Hematopoietic multipotent progenitor cell treated with erythropoietin and hydrocortisone succinate and interleukin-3 and kit ligand, for 6 days (in vitro differentiated cells): ENCODE results near the gene KLHDC8A.
"Not testable (repeated sequence)": the region's sequence is repeated elsewhere in the genome, so short reads cannot be mapped to it uniquely, and the experiment has no call there.

Source experiments
- DNase-seq: peaks from one replicate; pipeline ENCODE4 v3.0.0-alpha.2; 2015

KLHDC8A gene

DNA sequence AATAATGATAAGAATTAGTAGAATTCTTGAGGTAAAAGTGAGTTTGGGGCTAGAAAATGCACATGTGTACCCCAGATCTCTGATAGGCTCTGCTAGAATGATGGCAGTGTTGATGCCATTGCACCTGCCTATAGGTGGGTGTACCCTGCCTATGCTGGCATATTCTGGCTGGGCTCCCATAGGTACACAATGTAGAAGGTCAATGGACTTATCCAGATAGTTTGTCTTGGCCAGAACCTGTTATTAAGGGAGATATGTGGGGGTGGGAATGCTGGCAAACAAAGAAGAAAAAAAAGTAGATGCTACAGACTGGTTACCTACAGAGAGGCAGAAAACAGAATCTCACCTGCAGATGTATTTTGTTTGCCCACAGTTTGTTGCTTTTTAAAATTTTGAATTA is 14.1 kb upstream of the KLHDC8A start:
- DNase-seq, result no peak

DNA sequence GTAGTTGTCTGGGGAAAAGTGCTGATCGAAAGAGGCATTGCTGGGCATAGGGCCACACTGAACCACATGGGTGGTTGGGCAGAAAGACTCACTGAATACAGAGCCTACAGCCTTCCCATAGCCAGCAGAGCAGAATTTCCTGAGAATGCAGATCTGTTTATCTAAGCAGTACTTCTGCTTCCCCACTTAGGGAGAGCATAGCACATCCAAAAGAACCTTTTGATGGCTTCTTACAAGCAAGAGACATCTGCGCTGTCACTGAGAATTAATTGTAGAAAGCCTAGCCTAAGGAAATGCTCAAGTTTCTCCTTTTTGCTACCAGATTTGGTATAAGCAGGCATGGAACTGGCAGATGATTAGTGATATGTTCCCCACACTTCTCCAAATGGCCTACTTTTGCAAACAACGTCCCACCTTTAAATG is 13.0 kb upstream of the KLHDC8A start:
- DNase-seq, result no peak

DNA sequence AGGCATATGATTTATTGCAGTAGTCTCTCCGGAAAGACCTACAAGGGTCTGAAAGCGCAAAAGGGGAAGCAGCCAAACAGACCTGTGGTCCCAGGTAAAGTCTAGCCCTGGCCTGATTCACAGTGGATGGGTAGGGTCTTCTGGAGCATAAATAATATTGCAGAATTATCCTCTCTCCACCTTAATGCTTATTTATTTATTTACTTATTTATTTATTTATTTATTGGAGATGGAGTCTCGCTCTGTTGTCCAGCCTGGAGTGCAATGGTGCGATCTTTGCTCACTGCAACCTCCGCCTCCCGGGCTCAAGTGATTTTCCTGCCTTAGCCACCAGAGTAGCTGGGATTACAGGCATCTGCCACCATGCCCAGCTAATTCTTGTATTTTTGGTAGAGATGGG is 11.8 kb upstream of the KLHDC8A start:
- no peak for DNase-seq

DNA sequence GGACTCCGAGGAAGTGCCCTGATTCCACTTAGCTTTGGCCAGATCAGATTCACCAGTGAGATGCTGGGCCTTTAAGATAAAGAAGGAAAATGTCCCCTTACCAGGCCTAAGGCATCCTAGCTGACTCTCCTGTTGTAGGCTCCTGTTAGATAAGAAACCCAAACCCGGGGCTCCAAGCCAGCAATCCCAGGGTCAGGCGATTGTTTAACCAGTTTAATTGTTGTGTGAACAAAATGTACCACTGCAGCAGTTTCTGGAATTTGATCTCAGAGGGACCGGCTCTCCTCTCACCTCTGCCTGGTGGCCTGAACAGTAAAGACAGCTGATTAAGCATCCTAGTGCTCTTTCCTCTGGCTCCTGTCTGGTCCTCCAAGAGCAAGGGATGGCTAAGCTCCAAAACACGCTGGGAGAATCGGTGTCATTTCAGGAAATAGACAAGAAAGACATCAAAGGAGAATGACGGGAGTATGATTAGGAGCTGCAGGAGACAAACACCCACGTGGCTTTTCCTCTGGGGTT is 9.3 kb upstream of the KLHDC8A start:
- peak; percentile 18 for DNase-seq

DNA sequence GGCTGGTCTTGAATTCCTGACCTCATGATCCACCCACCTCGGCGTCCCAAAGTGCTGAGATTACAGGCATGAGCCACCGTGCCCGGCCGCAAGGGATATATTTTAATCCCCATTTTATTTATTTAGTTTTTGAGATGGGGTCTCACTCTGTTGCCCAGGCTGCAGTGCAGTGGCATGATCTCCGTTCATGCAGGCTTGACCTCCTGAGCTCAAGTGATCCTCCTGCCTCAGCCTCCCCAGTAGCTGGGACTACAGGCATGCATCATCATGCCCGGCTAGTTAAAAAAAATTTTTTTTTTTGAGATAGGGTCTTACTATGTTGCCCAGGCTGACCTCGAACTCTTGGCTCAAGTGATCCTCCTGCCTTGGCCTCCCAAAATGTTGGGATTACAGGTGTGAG is 8.4 kb upstream of the KLHDC8A start:
- DNase-seq, result not testable (repeated sequence)

DNA sequence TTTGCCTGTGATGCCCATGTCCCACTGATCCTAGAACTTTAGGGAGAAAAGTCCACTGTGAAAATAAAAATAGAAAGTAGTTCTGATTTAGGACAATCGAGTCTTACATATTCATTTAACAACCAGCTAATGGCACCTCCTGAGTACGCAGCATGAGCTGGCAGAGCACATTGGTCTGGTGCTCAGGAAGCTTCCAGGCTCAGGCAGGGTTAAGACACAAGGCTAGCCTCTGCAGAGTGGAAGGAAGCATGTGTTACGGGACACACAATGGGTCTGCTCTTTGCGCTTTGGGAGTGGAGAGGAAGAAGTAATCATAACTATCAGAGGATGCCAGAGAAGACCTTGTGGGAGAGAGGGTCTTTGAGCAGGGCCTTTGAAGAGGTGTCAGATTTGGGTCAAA is 4.2 kb upstream of the KLHDC8A start:
- no peak for DNase-seq

DNA sequence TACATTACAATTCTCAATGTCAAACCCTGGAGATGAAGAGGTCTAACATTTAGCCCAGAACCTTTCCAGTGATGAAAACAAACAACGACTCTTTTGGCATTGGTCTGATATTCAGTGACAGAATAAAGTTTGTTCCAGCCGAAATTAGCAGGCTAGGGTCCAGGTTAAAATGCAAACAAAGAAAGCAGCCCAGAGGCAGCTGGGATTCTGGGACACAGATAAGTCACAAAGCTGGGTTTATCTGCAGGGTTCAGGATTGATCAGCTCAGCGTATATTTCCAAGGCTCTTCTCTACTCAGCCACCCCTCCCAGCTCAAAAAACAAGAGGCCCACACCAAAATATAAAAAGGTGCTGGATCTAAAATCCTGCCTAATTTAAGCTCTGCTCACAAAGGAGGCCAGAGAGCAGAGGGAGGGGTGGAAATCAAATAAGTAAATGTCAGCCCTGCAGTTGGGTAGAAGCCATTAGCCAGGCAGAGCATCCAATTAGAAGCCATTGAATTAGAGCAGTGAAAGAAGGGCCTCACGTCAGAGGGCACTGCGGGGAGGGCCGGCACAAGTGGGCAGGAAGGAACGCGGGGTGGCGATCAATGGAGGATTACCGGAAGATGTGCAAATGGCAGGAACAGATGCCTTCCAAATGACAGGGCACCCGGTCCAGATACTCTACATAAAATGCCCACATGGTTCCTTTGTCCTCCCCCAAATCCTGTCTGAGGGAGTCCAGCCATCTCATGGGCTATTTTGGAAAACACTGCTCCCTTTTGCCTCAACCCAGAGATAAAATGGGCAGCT is 3.2 kb upstream of the KLHDC8A start:
- no peak for DNase-seq

DNA sequence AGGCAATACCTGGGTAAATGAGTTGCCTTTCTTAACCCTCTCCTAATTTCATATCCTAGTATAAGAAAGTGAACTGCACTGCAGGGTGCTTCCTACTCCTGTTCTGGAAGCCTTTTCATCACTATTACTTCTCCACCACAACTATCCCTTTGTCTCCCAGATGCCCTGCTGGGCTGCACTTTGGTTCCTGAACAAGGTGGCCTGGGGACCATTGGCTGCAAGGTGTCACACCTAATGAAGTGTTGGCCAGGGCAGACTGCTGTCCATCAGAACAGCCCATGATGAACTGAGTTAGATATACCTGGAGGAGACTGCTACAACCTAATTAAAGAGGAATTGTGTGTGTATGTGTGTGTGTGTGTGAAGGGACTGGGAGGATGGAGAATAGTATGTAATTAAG is 1.9 kb upstream of the KLHDC8A start:
- no peak for DNase-seq

DNA sequence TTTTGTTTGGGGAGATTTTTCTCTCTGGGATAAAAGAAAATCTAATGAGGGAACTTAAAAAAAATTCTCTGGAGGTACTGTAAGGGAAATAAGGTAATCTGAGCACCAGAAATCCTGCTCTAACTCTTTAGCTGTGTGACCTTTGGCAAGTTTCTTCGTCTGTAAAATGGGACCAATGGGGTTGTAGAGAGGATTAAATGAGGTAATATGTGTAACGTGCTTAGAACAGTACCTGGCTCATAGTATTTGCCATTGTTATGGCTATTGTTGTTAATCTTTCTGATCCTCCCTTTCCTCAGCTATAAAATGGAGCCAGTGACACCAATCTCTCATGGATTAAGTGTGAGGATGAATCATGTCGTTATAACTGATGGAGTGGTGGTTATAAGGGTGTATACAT is 845 bp upstream of the KLHDC8A start:
- no peak for DNase-seq

DNA sequence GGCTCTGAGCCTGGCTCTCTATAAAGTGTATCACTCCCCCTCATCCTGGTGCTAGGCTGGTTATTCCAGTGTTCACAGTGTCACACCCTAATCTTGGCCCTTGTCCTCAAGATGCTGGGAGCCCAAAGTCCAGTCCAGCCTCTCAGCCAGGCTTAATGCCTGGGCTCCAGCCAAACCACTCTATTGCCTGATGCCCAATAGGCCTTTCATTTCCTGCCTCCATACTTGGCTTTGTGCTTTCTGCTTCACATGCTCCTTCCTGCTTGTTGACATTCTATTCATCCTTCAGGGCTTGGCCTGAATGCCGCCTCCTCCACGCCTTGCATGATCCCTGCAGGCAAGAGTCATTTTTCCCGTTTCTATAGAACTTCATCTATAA is 1.7 kb downstream of the KLHDC8A start:
- no peak for DNase-seq

DNA sequence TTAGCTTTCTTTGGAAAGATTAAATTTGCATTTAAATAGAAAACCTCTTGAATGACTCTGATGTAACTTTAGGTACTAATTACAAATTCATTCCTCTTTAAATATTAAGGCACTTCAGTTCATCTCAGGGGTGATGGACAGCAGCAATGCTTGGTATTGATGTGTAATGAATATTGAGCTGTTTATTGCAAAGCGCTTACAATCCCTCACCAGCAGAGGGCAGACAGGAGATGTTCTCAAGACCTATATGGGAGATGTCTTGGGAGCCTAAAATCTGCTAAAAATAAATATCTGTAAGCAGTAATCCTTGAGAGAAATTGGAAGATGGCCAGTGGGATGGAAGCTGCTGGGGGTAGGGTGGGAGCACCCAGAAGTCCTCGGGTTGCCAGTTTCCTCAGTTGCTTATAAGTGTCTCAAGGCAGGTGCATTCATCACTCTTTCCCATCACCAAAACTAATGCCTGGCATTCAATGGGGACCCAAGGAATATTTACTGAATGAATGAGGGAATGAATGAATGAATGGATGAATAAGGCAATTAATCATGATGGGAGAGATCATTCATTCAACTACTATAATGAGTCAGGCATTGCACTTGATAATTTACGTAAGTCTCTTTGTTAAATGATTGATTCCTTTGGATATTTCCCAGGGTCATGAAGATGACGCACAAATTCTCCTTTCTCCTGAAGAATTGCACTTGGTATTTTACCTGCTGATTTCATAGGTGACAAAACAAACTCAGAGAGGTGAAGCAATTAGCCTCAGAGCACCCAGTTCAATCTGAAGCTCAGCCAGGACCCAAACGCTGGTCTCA is 2.3 kb downstream of the KLHDC8A start:
- DNase-seq, result peak; percentile 87

DNA sequence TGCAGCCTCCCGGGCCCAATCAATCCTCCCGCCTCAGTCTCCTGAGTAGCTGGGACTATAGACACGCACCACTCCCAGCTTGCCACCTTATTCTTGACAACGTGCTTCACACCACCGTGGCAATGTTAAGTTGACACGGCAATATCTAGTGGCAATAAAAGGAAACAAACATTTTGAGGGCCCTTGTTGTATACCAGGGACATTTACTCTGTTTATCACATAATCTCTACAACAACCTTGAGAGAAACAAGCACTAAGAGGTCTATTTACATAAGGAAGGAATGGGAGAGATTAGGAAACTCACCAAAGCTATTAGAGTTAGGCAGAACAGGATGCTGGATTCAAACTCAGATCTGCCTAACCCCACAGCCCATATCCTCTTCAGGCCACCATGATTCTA is 3.1 kb downstream of the KLHDC8A start:
- DNase-seq, result no peak

DNA sequence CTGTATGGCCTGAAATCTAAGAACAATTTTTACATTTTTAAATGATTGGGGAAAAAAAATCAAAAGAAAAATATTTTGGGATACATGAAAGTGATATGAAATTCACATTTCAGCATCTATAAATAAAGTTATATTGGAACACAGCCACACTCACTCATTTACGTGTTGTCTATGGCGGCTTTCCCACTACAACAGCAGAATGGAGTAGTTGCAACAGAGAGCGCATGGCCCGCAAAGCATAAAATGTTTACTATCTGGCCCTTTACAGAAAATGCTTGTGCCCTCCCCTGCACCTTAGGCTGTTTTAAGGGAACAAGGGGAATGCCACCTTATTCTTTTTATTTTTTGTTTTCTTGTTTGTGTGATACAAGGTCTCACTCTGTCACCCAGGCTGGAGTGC is 3.5 kb downstream of the KLHDC8A start:
- no peak for DNase-seq

DNA sequence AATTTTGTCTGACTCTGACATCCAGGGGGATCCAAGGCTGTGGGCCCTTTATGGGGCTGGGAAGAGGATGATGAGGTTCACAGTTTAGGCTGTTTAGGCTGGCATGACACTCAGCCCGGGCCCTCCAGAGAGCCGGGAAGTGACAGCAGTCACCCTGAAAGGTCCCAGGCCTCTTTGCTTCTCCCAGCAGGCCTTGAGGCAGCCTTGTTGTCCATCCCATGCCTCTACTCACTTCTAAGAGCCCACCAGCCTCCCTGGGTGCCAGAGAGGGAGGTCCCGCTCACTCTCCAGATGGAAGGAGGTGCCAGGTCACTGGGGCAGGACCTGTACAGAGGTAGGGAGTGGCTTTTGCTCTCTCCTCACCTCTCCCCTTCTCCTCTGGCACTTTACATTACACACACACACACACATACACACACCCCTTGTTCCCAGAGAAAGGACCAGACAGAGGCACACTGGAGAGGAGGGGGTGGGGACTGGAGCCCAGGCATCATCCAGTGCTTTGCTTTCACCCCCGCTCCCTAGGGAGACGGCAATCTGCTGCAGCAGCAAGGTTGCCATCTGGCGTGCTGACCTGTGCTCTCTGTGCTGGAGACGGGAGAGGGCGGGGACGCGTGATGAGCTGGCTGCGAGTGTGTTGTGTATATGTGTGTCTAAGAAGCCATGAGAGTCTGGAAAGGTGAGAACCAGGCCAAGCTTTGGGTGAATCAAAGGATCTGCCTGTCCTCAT is 4.6 kb downstream of the KLHDC8A start:
- no peak for DNase-seq

DNA sequence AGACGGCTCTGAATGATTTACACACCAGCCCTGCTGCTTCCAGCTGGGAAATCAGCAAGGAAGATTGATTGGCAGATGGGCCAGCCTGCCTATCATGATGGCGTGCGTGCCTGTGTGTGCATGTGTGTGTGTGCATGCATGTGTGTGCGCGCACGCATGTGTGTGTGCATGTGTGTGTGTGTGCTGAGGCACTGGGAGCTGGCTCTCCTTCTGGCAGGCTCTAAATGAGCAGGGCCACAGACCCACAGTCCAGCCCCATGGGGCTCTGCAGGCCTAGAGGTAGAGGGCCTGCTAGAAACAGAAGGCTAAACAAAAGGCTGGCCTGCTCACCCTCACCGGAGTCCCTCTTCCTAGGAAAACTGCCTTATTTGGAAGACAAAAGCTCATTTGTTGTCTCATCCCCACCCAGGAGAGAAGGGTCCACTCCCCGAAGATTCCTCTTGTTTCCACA is 6.0 kb downstream of the KLHDC8A start:
- no peak for DNase-seq

DNA sequence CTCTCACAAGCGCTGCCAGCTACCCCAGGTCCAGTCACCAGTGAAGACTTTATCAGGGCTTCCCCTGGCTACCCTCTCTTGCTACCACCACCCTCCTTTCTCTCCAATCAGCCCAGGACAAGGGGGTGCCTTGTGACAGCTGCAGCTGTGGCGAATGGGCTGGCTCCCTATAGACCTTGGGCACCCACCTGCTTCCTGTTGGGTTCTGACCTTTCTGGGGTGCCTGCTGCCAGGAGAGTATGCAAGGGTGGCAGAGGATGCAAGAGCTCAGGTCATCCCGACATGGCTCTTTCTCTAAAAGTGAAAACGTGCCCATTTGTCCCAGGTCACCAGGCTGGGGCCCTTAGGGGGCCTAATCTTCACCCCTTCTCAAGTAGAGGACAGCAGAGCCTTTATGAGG is 6.6 kb downstream of the KLHDC8A start:
- DNase-seq, result no peak

DNA sequence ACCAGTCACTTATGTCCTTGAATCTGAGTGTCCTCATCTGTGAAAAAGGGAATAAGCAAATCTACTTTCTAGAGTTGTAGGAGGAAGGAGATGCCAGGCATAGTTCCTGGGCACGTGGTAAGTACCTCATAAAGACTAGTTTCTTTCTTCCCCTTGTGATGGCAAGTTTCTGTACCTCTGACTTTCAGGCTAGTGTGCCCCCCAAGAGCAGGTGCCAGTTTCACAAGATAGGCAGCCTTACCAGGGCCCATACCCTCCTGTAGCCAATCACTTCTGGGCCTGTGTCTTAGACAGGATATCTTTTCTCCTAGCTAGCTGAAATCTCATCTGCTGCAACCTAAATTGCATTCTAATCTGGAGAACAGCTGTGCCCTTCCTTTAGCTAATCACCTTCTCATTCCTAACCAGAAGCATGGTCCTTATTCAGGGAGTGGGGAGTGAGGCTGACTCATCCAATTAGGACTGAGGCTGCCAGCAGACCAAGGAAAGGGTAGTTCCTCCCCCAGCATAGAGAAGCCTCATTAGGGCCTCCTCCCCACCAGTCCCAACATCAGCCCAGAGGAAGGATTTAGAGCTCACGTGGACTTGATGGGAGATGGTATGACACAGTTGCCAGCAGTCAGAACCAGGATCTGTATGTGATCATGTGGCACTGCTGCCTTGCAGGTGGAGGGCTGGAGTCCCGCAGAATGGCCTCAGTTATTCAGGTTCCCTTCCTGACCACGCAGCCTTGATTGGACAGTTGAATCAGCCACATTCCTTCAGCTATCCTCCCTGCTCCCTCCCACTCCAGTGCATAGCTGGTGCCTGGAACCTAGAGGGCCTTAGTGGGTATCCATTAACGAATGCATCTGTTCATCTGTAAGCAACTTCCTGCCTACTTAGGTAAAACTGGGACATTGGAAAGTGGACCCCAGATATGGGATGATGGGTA is 7.9 kb downstream of the KLHDC8A start:
- DNase-seq, result no peak

DNA sequence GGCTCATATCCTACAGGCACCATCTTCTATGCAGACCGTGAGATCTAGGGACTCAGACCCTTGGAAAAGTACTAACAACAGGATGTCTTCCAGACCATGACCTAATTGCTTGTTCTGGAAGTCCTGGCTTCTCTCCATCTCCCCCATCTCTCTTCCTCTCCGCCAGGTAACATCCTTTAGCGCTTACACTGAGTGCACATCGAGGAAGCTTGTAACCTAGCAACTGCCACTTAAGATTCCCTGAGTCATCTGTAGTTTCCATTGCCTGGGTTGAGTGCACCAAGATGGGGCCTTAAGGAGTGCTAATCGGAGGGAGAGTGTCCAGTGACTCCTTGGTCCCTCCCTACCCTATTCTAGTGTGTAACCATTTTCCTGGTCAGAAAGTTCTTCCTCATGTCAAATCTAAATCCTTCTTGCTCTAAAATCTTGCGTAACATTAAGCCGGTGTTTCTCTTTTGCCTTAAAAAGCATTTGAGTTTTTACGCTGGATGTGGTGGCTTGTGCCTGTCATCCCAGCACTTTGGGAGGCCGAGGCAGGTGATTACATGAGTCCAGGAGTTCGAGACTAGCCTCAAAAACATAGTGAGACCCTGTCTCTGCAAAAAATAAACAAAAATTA is 9.7 kb downstream of the KLHDC8A start:
- no peak for DNase-seq

DNA sequence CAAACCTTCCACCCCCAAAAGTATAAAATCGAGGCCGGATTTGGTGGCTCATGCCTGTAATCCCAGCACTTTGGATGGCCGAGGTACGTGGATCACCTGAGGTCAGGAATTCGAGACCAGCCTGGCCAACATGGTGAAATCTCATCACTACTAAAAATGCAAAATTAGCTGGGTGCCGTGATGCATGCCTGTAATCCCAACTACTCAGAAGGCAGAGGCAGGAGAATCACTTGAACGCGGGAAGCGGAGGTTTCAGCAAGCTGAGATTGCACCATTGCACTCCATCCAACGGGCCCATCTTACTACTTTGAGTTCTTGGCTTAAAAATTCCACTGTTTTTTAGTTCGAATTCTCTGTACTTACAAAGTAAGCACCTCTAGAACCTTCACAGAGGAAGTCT is 11.0 kb downstream of the KLHDC8A start:
- DNase-seq, result no peak

DNA sequence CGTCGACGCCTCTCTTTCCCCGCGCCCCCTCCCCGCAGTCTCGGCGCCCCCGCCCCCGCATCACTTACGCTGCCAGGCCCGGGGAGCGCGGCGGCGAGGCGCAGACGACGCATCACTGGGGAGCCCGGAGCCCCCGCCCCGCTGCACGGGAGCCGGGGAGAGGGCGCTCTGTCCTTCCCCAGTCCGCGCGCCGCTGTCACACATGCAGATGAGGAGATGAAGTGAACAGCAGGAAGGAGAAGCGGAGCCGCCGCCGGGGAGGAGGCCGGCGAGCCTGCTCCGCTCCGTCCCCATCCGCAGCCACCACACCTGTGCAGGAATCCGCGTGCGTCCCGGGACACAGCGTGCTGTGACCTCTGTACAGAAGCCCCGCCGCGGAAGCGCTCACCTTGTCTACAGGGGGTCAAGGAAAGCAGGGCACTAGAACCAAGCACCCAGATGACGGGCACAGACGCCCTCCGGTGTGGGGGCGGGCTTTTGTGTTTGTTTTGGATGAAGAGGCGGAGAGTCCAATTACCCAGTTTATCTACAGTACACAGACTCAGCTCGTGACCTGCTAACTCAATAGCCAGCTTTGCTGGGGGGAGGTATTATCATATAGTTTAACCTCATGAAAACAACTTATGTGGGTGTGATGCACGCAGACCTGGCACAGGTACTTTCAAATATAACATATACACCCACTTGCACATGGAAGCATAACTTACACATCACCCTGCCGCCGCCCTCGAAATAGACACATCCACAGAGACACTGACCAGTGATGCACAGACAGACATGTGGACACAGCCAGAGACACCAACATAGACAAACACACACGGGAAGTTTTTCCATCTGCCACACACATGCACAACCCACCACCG is 12.4 kb downstream of the KLHDC8A start:
- peak; percentile 92 for DNase-seq
